ENCODE results near the gene HOXA4. TPM values are rescaled to one million over a fixed set of nuclear protein-coding genes. Genes with fewer than 3 reads are reported as not detected.

HOXA4 gene
- total and polyA plus RNA-seq, 12 donors: 3.3 to 12.6 (median 6.8) TPM

GRCh38 chr7:27149842-27150567 lies 19.4 kb upstream of the HOXA4 start:
- Histone ChIP-seq H3K27me3 (no peaks in the 10 kb centered on the region), H3K36me3 (replicated peaks in 1 of 2) (peaks cover 0 to 5% of the 10 kb centered on the region in 2 donors), H3K9me3 (replicated peaks in 1 of 3) (no peaks in the 10 kb centered on the region), H3K4me3 (peak overlapping the region in 3 of 4 donors; percentile 27 to 63 (median 51)), H3K27ac (peak overlapping the region; percentile 66 to 99 (median 93)), H3K4me1 (replicated peaks in 1 of 2) (peaks cover 6 to 33% of the 10 kb centered on the region in 2 donors)
- whole genome bisulfite sequencing, 4 donors: 15 to 32% (median 18%) methylated on average over 6 to 13 of the region's 13 CpGs
- DNase-seq: peak in 5 of 7 donors; percentile 50 to 76 (median 61)
- TF ChIP-seq CTCF (IDR thresholded peaks at IDR 0.05) (peak in 1 of 6 experiments; percentile 13), POLR2A (IDR thresholded peaks at IDR 0.05) (no peak)
- intact Hi-C loops (cut with DNase I): no loop called here

GRCh38 chr7:27148756-27149641 lies 18.4 kb upstream of the HOXA4 start:
- Histone ChIP-seq H3K9me3 (replicated peaks in 1 of 3) (no peaks in the 10 kb centered on the region), H3K4me1 (replicated peaks in 1 of 2) (peaks cover 7 to 27% of the 10 kb centered on the region in 2 donors), H3K27me3 (no peaks in the 10 kb centered on the region), H3K27ac (peak overlapping the region; percentile 70 to 99 (median 92)), H3K36me3 (replicated peaks in 1 of 2) (peaks cover 0 to 12% of the 10 kb centered on the region in 2 donors), H3K4me3 (peak overlapping the region in 3 of 4 donors; percentile 13 to 63 (median 38))
- peak; percentile 58 to 82 (median 75) for DNase-seq
- intact Hi-C loops (cut with DNase I): no loop called here
- 12 to 27% (median 13%) methylated on average over 13 to 30 of the region's 30 CpGs for WGBS, 4 donors
- TF ChIP-seq CTCF (IDR thresholded peaks at IDR 0.05): no peak
- TF ChIP-seq POLR2A (IDR thresholded peaks at IDR 0.05): peak; percentile 10 to 44

- Histone ChIP-seq H3K27me3 (no peaks in the 10 kb centered on the region), H3K27ac (peak overlapping the region; percentile 70 to 99 (median 92)), H3K36me3 (replicated peaks in 1 of 2) (peaks cover 0 to 12% of the 10 kb centered on the region in 2 donors), H3K9me3 (replicated peaks in 1 of 3) (no peaks in the 10 kb centered on the region), H3K4me3 (peak overlapping the region in 2 of 4 donors; percentile 38 to 63), H3K4me1 (replicated peaks in 1 of 2) (peaks cover 9 to 27% of the 10 kb centered on the region in 2 donors)
- intact Hi-C loops (cut with DNase I): no loop called here
- DNase-seq: peak; percentile 49 to 78 (median 62)
- 6 to 13% (median 8%) methylated on average over 13 to 28 of the region's 28 CpGs for WGBS, 4 donors
- TF ChIP-seq CTCF (IDR thresholded peaks at IDR 0.05) (no peak), POLR2A (IDR thresholded peaks at IDR 0.05) (peak; percentile 20 to 25)
Measured at GRCh38 chr7:27148031-27148755, 17.6 kb upstream of the HOXA4 start.
